WTC11 (cell line): Measurements from ENCODE around the gene CTAGE1.

Experiments
- CTCF ChIP-seq: fragments of 200-600 bp; IDR thresholded peaks from 2 replicates; pipeline ENCODE4 v1.8.0; 2022; ENCODE audit warnings: antibody characterized with exemption
- NR2C2 ChIP-seq: sonication (generic); formaldehyde crosslinking; IDR thresholded peaks from 2 replicates; pipeline ENCODE4 v1.8.0; 2022; ENCODE audit warnings: mild to moderate bottlenecking, missing genetic modification reagents
- TP53 ChIP-seq: sonication (generic); formaldehyde crosslinking; IDR thresholded peaks from 2 replicates; pipeline ENCODE4 v1.8.1; 2023; ENCODE audit warnings: mild to moderate bottlenecking, missing genetic modification reagents

DNA sequence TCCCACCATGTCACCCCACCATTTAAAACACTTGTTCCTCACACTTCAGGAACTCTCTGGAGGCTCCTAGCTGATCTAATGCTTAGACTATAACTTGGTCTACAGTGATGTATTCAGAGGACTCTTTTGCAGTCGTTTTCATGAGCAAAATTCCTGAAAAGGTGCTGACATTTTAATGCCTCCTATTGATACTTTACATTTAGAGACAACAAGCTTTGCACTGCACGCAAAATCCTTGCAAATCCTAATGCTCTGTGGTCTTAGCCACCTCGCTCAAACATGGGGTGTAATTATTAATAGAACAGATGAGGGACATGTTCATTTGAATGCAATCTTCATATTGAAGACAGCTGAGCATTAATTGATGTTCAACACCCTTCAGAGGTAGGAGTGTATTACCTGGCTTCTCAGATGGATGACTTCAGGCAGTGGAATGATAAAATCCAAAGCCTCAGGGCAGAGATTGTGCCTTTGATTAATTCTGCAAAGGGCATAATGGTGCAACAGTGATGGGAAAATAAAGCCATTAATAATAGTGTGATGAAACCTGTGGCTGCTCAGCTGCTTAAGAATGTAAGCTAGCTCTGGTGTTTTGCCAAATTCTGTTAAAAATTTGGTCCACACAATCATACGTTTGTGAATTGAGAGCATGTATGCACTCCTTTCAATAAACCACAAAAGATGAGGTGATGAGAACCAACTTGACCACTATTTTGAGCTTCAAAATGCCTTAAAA, 5.4 kb downstream of the CTAGE1 start:
- TF ChIP-seq CTCF (no peak), TP53 (CRISPR knock-in tag) (no peak), NR2C2 (CRISPR knock-in tag) (no peak)
